GM19467 (cell line): Measurements from ENCODE around the gene TMPRSS5.

Experiments used
- ATAC-seq: cut with Tn5 transposase; IDR thresholded peaks from one replicate; pipeline ENCODE4 v1.9.1; 2021; ENCODE audit warnings: mild to moderate bottlenecking, moderate library complexity; ENCODE audit not compliant: unreplicated experiment

Gene TMPRSS5

DNA sequence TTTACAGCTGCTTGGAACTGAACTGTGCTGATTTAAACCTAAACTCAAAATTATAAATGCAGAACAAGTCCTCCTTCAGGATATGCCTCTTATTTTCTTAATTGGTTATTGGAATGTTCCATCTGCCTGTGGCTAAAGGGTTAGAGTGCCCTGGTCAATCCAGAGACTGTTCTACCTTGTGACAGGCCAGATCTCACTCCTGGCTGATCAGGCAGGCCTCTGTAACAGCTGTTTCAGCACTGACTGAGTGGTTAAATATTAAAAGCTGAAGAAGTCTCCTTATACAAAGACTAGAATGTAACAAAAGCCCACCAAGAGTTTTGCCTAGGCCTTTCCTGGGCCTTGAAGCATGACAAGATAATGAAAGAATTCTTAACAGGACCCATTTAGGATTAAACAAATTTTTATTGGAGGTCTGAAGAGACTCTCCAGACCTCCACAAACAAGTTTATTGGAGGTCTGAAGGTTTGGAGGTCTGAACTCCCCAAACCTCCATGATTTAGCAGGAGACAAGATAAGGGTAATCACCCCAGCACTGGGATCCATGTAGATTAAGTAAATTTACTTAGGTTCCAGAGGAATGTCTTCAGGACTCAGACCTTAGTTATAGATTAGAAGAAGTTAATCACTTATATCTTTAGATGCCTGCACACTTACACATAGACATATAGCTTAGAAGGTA is 35.8 kb downstream of the TMPRSS5 start:
- no peak for ATAC-seq

DNA sequence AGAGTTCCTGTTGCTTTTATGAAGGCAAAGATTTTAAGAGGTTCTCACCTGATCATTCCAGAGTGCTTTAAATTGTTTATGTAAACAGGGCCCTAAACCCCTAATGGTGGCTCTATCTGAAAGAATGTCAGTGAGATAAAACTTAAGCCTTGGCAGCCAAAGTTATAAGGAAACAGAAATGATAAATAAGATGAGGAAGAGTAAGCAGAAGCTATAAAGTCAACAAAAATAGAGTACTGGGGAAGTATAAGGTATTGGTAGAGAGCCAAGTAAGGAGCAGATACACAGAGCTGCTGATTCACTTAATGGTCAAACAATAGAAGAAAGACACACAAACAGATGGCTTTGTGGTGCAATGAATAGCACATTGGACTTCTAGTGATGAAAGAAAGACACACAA is 37.9 kb downstream of the TMPRSS5 start:
- ATAC-seq = no peak

DNA sequence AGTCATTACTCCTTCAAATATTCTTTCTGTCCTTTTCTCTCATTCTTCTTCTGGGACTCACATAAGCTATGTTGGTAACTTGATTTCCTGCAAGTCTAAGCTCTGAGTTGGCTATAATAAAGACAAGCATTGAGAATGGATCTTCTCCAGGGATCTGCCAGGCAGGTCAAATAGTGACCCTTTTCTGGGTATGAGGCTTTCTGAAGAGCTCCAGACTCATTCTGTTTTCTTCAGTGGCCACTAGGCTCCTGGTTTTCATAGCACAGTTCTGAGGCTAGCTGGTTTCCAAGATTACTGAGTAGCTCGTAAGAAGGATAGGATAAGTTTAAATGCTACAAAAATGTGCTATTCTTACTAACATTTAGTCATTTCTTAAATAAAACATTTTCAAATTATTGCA is 38.3 kb downstream of the TMPRSS5 start:
- ATAC-seq = no peak

DNA sequence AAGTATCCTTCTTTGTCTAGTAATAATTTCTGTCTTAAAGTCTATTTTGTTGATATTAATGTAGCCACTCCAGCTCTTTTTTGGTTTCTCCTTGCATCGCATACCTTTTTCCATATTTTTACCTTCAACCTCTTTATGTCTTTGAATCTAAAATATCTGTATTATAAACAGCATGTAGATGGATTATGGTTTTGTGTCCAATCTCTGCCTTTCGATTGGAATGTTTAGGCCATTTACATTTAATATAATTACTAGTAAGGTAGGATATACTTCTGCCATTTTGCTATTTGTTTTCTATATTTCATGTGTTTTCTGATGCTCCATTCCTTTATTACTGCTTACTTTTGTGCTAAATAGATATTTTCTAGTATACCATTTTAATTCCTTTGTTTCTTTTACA is 39.5 kb downstream of the TMPRSS5 start:
- ATAC-seq = no peak

DNA sequence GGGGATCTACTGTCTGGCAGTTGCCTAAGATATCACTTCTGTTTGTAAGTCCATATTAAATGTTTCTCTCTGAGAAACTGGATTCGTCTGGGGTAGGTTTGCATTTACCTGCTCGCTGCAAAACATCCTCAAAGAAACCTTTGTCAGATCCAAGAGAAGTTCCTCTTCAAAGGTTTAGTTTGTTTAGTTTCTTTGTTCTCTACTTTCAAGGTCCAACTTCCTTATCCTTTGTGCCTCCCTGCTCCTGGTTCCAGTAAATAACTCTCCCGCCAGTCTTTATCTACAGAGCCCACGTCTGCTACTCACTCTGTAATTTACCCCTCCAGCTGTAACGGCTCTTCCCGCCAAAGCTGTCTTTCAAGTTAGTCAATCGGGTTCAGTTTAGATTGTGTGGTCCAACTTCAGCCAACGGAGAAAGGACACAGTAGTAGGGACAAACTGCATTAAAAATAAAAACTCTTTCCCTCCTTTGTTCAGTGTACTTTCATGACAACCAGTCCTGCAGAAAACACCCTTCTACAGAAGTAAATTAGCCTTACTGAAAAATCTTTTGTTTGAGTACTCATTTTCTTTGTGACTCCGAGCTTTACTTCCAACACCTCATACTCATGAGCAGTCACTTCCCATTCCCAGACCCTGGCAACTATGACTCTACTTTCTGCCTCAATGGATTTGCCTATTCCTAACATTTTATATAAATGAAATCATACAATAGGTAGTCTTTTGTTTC is 41.0 kb downstream of the TMPRSS5 start:
- ATAC-seq = no peak

DNA sequence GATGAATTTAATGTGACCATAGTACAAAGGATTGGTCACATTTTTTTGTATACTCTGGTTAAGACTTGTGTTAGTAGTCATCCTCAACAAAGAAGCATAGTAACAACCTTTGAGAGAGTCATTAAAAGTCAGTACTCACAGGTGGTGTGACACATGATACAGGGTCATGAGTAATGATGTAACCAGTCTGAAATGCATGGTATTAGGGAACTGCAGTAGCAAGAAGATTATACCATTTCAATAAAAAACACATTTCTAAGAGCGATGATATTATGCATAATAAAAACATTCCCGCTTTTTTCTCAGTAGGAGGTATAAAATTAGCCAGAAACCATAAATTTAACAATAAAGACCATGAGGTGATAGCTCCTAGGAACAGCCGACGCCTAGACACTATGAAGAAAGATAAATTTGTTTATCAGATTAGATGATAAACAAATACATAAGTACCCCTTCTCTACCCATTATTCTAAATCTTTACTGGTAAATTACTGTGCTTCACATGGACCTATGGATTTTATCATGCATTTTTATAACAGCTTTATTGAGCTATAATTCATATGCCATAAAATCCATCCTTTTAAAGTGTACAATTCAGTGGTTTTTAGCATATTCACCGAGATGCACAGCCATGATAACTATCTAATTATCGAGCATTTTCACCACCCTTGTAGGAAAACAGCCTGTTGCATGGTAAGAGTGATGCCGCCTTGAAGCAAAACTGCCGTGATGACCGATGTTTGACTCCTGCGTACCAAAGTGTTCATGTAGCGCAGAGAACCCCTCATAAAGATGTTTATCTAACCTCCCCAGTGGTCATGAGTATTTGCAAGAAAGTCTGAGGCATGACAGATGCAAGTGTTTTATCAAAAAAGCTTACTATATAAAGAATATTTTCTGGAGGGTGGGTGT is 41.8 kb downstream of the TMPRSS5 start:
- ATAC-seq = no peak

DNA sequence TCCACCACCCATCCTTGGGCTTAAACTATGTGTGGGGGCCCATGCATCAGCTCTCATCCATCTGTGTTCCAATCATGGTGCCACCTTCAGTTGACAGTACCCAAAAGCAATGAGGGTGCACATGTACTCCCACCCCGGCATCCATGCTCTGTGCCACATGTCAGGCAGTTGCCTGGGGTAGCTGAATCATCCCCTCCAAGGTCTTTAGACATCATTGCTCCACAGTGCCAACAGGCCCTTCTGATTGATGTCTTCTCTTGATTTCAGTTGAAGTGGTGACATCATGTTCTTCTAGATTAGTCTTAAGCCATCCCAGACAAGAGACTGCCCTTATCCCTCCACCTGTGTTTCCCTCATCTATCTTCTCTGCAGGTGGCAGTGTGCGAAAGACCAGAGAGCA is 42.5 kb downstream of the TMPRSS5 start:
- no peak for ATAC-seq

DNA sequence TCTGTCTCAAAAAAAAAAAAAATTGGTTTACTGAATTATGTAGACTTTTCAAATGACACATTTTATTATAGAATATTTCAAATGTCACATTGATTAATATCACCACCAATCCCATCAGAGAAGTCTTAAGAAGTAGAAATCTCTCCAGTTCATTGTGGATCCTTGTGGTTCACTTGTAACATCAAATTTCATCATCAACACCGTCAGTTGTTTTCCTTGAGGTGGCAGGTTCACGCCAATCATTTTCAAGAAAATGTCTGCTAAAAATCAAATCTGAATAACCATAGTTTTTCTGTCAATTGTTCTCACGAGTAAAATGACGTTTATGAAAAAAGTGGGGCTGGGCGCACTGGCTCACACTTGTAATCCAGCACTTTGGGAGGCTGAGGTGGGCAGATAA is 50.3 kb downstream of the TMPRSS5 start:
- ATAC-seq = no peak

DNA sequence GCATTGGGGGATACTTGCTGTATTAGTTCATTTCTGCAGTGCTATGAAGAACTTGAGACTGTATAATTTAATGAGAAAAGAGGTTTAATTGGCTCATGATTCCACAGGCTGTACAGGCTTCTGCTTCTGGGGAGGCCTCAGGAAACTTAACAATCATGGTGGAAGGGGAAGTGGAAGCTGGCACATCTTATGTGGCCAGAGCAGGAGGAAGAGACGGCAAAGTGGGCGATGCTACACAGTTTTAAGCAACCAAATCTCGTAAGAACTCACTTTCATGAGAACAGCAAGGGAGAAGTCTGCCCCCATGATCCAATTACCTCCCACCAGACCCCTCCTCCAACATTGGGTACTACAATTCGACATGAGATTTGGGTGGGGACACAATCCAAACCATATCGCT is 55.1 kb downstream of the TMPRSS5 start:
- no peak for ATAC-seq

DNA sequence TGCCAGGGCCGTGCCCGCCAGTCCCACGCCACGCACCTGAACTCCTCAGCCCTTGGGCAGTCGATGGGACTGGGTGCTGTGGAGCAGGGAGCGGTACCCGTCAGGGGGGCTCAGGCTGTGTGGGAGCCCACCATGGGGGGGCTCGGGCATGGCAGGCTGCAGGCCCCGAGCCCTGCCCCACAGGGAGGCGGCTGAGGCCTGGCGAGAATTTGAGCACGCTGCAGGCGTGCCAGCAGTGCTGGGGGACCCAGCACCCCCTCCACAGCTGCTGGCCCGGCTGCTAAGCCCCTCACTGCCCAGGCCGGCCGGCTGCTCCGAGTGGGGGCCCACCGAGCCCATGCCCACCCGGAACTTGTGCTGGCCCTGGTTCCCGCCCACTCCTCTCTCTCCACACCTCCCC is 56.8 kb downstream of the TMPRSS5 start:
- ATAC-seq = no peak

DNA sequence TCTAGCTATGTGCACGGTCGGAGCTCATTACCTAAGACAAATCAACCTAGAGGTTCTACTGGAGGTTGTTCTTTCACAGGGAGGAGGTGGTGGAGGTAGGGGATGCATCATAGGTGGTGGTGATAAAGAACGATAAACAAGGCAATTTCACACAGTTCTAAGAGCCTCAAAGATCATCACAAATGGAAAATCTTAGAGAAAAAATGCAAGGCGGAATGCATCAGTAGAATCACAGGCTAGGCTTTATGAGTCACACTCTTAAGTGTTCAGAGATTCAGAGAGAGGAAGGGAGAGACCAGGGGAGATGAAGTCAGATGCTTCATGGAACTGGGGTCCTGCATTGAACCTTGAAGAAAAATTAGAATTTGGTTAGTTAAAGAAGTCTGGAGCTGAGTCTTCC is 58.3 kb downstream of the TMPRSS5 start:
- no peak for ATAC-seq

DNA sequence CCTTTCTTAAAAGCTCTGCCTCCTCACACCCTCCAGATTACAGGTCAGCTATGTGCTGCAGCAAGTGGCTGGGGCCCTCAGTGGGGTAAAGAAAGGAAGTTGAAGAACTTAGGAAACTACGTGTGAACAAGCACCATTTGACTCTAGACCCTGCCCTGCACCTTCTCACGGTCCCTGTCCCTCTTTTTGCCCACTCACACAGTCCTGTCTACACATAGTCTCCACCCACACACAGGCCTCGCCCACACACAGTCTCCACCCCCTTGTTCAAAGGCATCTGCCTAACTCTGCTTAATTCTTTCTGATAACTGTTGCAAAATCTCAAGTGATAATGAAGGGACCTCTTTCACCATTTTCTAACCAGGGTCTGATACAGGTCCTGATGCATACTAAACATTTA is 59.0 kb downstream of the TMPRSS5 start:
- ATAC-seq = no peak

DNA sequence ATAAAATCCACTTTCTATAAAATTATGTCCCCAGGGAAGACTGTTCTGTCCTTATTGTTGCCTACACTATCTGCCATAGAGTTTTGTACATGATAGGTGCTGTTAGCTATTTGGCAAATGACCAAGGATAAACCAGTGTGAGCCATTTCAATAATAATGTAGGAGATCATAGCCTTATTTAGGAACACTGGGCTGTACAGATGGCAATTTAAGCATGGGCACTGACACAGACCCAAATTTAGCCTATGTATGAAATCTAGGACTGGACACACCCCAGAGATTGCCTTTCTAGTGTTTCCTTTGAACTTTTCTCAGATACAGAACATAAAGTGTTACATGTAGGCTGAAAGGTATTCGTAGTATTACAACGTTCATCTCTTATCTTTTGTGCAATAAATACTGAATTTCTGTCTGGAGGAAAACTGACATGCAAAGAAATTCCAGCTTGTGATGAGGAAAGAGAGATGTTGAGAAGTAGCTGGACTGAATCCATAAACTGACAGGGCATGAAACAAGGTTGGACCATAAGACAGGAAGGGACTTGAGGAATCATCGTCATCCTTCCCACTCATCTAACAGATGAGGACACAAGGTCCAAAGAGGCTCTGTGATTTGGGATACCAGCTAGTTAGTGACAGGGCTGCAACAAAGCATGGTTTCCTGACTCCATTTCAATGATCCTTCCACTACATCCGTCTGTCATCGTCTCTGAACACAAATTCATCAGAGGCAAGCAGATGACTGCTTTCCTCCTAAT is 60.3 kb downstream of the TMPRSS5 start:
- ATAC-seq = no peak

DNA sequence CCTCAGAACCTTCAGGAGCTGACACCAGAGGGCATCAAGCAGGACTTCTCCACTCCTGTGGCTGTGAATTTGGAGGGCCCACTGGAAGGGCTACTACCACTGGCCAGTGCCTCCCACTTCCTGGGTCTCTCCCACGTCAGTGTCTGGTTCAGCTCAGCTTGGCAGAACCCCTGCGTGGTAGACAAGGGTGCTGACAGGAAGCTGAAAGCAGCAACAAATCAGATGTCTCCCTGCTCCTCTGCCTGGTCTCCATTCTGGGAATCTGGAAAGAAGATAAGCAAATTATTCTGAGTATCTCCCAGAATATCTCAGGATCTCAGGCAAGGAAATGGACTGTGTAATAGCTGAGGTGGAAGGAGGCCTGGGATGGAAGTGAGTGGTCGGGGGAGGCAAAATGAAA is 61.5 kb downstream of the TMPRSS5 start:
- no peak for ATAC-seq

DNA sequence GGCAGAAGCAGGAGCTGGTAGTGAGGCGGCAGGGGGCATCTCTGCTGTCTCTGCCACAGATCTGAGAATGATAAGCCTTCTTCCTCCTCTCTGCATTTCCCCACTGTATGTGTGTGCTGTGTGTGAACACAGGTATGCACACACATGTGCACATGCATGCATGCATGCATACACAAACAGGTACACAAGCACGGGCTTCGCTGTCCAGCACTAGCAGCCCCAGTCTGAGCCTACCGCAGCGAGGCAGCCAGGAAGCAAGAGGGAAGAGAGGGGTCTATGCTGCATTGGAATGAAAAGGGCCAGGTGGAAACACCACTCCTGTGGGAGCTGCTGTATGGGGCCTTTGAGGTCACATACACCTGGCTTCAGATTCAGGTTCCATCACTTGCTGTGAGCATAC is 62.4 kb downstream of the TMPRSS5 start:
- ATAC-seq = no peak

DNA sequence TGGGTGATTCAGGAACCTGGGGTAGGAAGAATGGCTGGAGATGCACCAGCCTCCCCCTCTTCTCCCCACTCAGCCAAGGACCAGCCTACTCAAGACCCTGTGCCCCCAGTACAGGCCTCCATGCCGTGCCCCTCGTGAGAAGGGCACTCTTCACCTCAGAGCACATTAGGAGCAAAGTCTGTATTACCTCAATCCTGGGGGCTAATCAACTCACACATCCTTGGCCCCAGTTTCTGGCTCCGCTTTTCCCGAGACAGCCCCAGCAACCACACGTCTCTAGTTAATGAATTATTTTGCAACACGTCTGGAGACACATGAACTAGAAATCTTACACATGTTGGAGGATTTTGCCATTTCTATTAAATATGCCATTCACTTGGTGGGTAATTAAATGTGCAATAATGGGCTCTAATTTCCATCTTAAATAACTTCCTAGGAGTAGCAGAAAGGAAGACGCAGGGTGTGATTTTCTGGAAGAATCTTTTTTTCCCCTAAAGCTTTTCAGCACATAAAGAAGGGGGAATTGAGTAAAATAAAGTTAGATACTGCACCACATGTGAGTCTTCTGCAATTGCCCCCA is 63.0 kb downstream of the TMPRSS5 start:
- ATAC-seq = no peak

DNA sequence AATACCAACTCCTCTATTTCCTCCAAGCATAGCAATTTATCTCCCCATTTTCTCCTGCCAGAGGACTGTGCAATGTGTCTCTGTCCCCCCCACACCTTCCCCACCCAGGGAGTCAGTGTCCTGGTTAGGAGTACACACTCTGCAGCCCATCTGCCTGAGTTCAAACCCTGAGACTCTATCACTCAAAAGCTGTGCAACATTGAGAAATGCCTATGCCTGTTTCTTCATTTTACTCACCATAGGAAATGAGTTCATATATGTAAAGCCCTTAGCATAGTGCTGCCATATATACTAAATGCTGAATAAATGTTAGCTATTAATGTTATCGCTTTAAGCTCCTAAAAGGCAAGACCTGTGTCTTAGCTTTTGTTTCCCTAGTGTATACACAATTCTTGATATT is 64.0 kb downstream of the TMPRSS5 start:
- no peak for ATAC-seq

DNA sequence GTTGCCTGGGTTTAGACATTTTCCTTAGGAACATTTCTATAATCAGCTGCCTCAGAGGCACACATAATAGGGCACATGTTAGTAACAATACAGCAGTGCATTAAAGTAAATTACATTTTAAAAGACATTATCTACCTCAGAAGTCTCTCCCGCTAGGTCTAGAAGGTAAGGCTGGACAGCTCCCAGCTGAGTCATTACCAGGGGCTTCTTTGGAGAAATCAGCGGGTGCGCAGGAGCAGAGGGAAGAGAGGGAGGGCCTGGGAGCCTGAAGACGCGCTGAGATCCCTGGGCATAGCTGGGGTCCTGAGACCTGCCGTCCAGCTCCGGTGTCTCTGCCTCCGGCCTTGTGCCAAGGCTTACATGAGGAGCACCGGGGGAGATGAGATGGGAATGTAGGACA is 67.7 kb downstream of the TMPRSS5 start:
- ATAC-seq = no peak

DNA sequence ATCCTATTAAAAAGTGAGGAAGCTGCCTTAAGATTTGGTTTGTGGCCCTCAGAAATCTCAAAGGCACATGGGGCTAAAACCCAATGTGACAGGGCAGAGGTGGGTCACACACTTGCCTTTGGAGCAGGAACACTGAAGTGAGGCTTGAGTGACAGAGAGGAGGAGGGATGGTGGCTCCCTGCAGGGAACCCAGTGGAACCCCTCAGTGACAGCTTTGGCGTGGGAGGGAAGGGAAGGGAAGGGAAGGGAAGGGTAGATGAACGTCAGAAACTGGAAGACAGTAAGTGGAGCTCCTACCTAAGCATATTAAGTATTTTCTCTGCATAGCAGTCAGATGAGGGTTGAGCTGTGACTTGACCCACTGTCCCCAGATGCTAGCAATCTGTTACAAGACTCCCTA is 68.5 kb downstream of the TMPRSS5 start:
- no peak for ATAC-seq
